A673 (cell line): ENCODE data around the gene ASPG.

Experiments used
- EZH2 ChIP-seq: fragments of 200-600 bp; sonication (generic); IDR thresholded peaks from 2 replicates; pipeline ENCODE4 v1.6.1; 2017; ENCODE audit warnings: borderline replicate concordance, low read depth, mild to moderate bottlenecking, mixed read lengths, antibody characterized with exemption, low read length; ENCODE audit not compliant: poor library complexity, severe bottlenecking
- TF ChIP-seq, protein P1 (sequence below): fragments of 300-800, 200-600 bp; sonication (generic); conservative IDR thresholded peaks from 2 replicates; pipeline ENCODE4 v1.5.1; 2017; ENCODE audit warnings: low read depth, mild to moderate bottlenecking, antibody characterized with exemption, low read length, moderate library complexity, mixed read lengths

DNA sequence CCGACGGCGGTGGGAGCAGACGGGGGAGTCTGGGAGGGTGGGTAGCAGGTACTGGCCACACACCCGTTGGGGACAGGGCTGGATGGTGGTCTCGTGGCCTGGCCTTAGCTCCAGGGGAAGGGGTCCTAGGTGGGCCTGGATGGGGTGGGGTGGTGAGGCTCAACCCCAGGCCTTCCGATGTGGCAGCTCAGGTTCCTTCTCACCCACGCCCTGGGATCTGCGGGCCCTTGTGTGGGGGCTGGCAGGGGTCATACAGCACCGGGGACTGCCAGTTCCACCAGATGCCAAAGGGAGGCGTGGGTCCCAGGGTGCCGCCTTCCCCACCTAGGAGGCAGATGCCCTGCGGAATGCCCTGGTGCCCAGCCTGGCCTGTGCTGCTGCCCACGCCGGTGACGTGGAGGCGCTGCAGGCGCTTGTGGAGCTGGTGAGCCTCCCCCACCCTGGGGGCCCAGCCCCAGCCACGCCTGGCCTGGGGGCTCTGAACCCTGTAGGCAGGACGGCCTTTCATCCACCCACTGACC, 21.0 kb downstream of the ASPG start:
- TF ChIP-seq, protein P1, sequence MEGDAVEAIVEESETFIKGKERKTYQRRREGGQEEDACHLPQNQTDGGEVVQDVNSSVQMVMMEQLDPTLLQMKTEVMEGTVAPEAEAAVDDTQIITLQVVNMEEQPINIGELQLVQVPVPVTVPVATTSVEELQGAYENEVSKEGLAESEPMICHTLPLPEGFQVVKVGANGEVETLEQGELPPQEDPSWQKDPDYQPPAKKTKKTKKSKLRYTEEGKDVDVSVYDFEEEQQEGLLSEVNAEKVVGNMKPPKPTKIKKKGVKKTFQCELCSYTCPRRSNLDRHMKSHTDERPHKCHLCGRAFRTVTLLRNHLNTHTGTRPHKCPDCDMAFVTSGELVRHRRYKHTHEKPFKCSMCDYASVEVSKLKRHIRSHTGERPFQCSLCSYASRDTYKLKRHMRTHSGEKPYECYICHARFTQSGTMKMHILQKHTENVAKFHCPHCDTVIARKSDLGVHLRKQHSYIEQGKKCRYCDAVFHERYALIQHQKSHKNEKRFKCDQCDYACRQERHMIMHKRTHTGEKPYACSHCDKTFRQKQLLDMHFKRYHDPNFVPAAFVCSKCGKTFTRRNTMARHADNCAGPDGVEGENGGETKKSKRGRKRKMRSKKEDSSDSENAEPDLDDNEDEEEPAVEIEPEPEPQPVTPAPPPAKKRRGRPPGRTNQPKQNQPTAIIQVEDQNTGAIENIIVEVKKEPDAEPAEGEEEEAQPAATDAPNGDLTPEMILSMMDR, result no peak
- TF ChIP-seq EZH2, result no peak
